Ovary (tissue), 9 donors: ENCODE measurements around the gene SFXN5. TPM values are rescaled to one million over a fixed set of nuclear protein-coding genes. Genes with fewer than 3 reads are reported as not detected.

Experiments used
- DNase-seq, 5 donors: peaks; one replicate each; pipeline ENCODE4 v3.0.0-alpha.2; 2019 to 2020
- H3K27ac ChIP-seq, 2 donors: fragments of 200-600 bp; one replicate each; pipeline versions ENCODE4 v1.5.1 to v1.8.0; 2019 to 2022
- H3K27me3 ChIP-seq: fragments of 200-600 bp; one replicate; pipeline ENCODE4 v1.8.0; 2022
- H3K36me3 ChIP-seq: fragments of 200-600 bp; sonication (generic); one replicate; pipeline ENCODE4 v1.5.1; 2019
- H3K4me1 ChIP-seq: one replicate; pipeline ENCODE4 v1.8.1; 2013; ENCODE audit warnings: mild to moderate bottlenecking, moderate library complexity; ENCODE audit not compliant: insufficient read depth
- H3K4me3 ChIP-seq: fragments of 200-600 bp; sonication (generic); one replicate; pipeline ENCODE4 v1.5.1; 2017
- H3K9me3 ChIP-seq, 2 donors: fragments of 200-600 bp in 1 of 2; sonication (generic) in 1 of 2; one replicate each; pipeline versions ENCODE4 v1.5.1 to v1.8.1; 2013 to 2019; ENCODE audit warnings: mild to moderate bottlenecking in 1 of 2, moderate library complexity in 1 of 2
- CTCF ChIP-seq, 3 donors: fragments of 450-650 bp in 2 of 3; fragments of 200-600 bp in 1 of 3; IDR thresholded peaks; one replicate each; pipeline versions ENCODE4 v1.5.1 to v1.8.0; 2016 to 2022; ENCODE audit warnings: antibody characterized with exemption in 3 of 3, mild to moderate bottlenecking in 1 of 3
- EP300 ChIP-seq: sonication (generic); formaldehyde crosslinking; IDR thresholded peaks from one replicate; pipeline ENCODE4 v1.6.1; 2017; ENCODE audit warnings: antibody characterized with exemption
- POLR2A ChIP-seq: fragments of 450-650 bp; IDR thresholded peaks from one replicate; pipeline ENCODE4 v1.6.1; 2017; ENCODE audit warnings: antibody characterized with exemption, mild to moderate bottlenecking, moderate library complexity
- WGBS, 3 donors: extraction: QIAGEN DNeasy Blood & Tissue Kit in 1 of 3; methylation state at CpG; one replicate each; pipeline versions ENCODE4 v1.1.5 to v1.1.7; 2013 to 2017; 5-methylcytosine and 5-hydroxymethylcytosine counted together
- intact Hi-C, 4 donors: fragments of 100-400 bp; cut with DNase I; formaldehyde crosslinking; loops; one replicate each; pipeline versions ENCODE4 v1.11.0 to v1.15.1; 2022 to 2023
- polyA plus RNA-seq, 2 donors: library from polyadenylated mRNA; stranded (reverse); fragments of 200-250 nt in 1 of 2; fragments of 350-450 nt in 1 of 2; fragmentation: Illumina TruSeq in 1 of 2; extraction: RNeasy Lipid Tissue Mini Kit (QIAGEN cat#74804) in 1 of 2; gene quantifications; one replicate each; pipeline ENCODE4 v1.2.3, GENCODE V29; 2013 to 2014
- total RNA-seq, 7 donors: library from RNA; depleted of rRNA in 2 of 7; stranded (reverse); fragments of >200 nt in 2 of 7; fragmentation: NEBNext Ultra II Directional in 3 of 7; extraction: Animal tissue kit (Norgen Biotek cat#: 25700) in 3 of 7; gene quantifications; one replicate each; pipeline versions ENCODE4 v1.1.0 to v1.2.4, GENCODE V29; 2016 to 2023
- donor health status: DM: no; HTN: no; CAD: no; lungs with moderate emphysema.
- donor health status: DM: no; HTN: no; CAD: no.
- donor health status: Bipolar disorder and iron deficiency.
- donor health status: DM: yes; HTN: yes; CAD: no.
- donor health status: DM: no; HTN: no; CAD: no.
- donor health status: DM: yes; HTN: yes; CAD: no.

SFXN5 gene
- total and polyA plus RNA-seq, 9 donors: 4.3 to 19.3 (median 11.6) TPM

- no peaks in the 10 kb centered on the region for H3K36me3 ChIP-seq
- no peak overlapping the region for H3K27ac ChIP-seq
- DNase-seq: no peak
- no peaks in the 10 kb centered on the region for H3K27me3 ChIP-seq
- WGBS, 3 donors: 85 to 93% (median 86%) methylated on average over 3 of the region's 3 CpGs
- intact Hi-C loops: loop anchor here in 3 of 4 donors (5.0 to 10.0 kb wide), 3 partner anchors 77 to 190 kb away; no protein-coding TSS in a partner anchor
- no peak overlapping the region for H3K4me3 ChIP-seq
- H3K4me1 ChIP-seq: no peaks in the 10 kb centered on the region
- TF ChIP-seq CTCF (IDR thresholded peaks at IDR 0.05): no peak
- no peak for TF ChIP-seq POLR2A
- no peak for TF ChIP-seq EP300
- H3K9me3 ChIP-seq: no peaks in the 10 kb centered on the region
Observed at GRCh38 chr2:73084971-73085370, 13.5 kb upstream of the SFXN5 start.

- WGBS, 3 donors: 83 to 88% (median 87%) methylated on average over 7 of the region's 7 CpGs
- H3K27ac ChIP-seq: no peak overlapping the region
- TF ChIP-seq POLR2A: no peak
- no peak for TF ChIP-seq EP300
- TF ChIP-seq CTCF (IDR thresholded peaks at IDR 0.05): no peak
- H3K4me1 ChIP-seq: no peaks in the 10 kb centered on the region
- H3K36me3 ChIP-seq: no peaks in the 10 kb centered on the region
- intact Hi-C loops: loop anchor here in 1 of 4 donors (10.0 kb wide), 1 partner anchor 189 kb away; no protein-coding TSS in a partner anchor
- H3K4me3 ChIP-seq: no peak overlapping the region
- H3K27me3 ChIP-seq: no peaks in the 10 kb centered on the region
- H3K9me3 ChIP-seq: no peaks in the 10 kb centered on the region
- DNase-seq: no peak
Observed at GRCh38 chr2:73083886-73084800, 12.6 kb upstream of the SFXN5 start.

- no peaks in the 10 kb centered on the region for H3K36me3 ChIP-seq
- 85% methylated on average over 13 of the region's 13 CpGs for WGBS, 3 donors
- intact Hi-C loops: loop anchor here in 1 of 4 donors (10.0 kb wide), 1 partner anchor 188 kb away; no protein-coding TSS in a partner anchor
- no peaks in the 10 kb centered on the region for H3K4me1 ChIP-seq
- no peak for TF ChIP-seq CTCF (IDR thresholded peaks at IDR 0.05)
- TF ChIP-seq POLR2A: no peak
- TF ChIP-seq EP300: no peak
- no peak for DNase-seq
- H3K9me3 ChIP-seq: no peaks in the 10 kb centered on the region
- H3K4me3 ChIP-seq: no peak overlapping the region
- H3K27ac ChIP-seq: no peak overlapping the region
- H3K27me3 ChIP-seq: no peaks in the 10 kb centered on the region
Observed at GRCh38 chr2:73082523-73083410, 11.3 kb upstream of the SFXN5 start.

DNA sequence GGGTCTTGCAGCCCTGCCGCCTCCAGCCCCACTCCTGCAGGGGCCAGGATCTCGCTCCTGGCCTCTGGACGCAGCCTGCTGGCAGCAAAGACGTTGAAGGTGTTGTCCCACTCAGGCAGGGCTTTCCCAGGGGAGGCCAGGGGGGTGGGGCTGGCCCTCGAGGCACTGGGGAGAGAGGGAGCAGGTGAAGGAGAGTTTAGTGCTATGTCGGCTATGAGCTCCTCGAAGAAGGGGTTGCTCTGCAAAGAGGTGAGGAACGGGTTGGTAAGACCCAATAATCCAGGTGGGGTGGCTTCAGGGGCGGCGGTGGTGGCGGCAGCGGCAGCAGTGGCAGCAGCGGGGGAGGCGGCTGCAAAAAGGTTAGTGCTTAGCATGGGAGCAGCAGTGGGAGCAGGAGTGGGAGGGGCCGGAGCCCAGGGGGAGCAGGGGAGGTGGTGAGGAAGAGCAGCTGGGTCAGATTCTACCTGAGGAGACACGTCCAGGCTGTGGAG lies 9.7 kb upstream of the SFXN5 start:
- no peaks in the 10 kb centered on the region for H3K27me3 ChIP-seq
- TF ChIP-seq POLR2A: no peak
- no peaks in the 10 kb centered on the region for H3K36me3 ChIP-seq
- no peak overlapping the region for H3K27ac ChIP-seq
- DNase-seq: peak in 1 of 5 donors; percentile 34
- 76 to 80% (median 80%) methylated on average over 16 of the region's 16 CpGs for WGBS, 3 donors
- H3K4me1 ChIP-seq: no peaks in the 10 kb centered on the region
- no peaks in the 10 kb centered on the region for H3K9me3 ChIP-seq
- no peak overlapping the region for H3K4me3 ChIP-seq
- intact Hi-C loops: loop anchor here in 1 of 4 donors (10.0 kb wide), 1 partner anchor 186 kb away; no protein-coding TSS in a partner anchor
